NCI-H748 (cell line): Measurements from ENCODE around the gene NFATC2.
A peak's percentile ranks its signal among the peaks of the same experiment; 100 is the strongest.

Source experiments
- DNase-seq: peaks from one replicate; lab custom pipeline; 2025; ENCODE audit not compliant: unreplicated experiment; lab: John Stamatoyannopoulos, UW

NFATC2 gene

GRCh38 chr20:51542571-51543421 lies at the start of gene NFATC2:
Gene NFATC2 (minus strand): TSS chr20:51542719. CDS start chr20:51542499, 220 bp downstream.
- peak; percentile 34 for DNase-seq

- no peak for DNase-seq
These were observed 49.4 kb upstream of the NFATC2 start for GRCh38 chr20:51591871-51592270.

DNA sequence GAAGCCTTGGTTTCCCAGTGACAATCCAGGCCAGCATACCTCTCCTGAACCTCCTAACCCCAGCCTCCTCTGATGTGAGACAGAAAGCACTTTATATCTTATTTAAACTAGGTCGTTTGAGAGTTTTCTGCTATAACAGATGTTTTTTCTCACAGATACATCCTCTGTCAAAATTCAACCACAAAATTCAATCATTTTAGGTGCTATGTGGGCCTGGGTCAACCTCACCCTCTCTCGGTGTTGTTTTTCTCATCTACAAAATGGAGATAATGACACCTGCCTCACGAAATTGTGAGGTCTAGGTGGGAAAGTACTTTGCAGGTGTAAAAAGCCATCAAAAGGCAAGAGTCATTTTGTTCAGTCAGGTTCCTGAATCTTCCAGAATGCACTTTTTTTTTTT lies 46.2 kb upstream of the NFATC2 start:
- no peak for DNase-seq

GRCh38 chr20:51587145-51587544 lies 44.6 kb upstream of the NFATC2 start:
- DNase-seq = no peak

DNA sequence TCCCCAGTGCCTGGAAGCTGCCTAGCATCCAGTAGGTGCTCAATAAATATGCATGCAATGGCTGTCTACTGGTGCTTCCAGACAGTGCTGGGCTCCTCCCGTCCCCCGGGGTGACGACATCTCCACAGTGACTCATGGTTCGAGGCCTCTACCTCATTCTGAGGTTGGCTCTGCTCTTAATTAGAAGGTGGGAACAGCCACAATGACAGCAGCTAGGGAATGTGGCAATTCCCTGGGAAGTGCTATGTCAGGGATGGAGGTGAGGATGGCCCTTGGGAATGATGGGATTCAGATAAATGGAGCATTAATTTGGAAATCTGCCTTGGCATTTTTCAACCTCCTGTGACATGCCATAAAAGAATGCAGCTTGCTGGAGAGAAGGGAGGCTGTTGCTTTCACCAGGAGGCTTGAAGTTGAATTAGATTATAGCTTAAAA lies 43.5 kb upstream of the NFATC2 start:
- no peak for DNase-seq

GRCh38 chr20:51585148-51585547 lies 42.6 kb upstream of the NFATC2 start:
- DNase-seq = no peak

GRCh38 chr20:51584737-51585136 lies 42.2 kb upstream of the NFATC2 start:
- DNase-seq = no peak

- DNase-seq = no peak
These were observed 41.6 kb upstream of the NFATC2 start for GRCh38 chr20:51584116-51584515.

DNA sequence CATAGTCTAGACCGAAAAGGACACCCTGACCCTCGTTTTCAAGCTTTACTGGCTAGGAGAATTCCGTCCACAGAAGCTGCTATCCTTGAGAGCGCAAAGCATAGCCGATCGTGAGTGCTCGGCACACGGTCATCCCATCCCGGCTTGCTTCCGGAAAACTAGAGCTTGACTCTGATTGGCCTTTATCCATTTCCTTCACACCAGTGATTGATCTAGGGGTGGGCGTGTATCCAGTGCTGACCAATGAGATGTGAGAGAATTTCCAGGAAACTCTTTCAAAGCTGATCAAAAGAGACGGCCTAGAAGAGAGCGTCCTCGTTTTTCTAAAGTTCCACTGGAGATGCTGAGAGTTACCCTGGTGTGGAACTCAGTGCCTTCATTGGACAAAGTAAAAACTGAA lies 41.0 kb upstream of the NFATC2 start:
- DNase-seq = no peak

DNA sequence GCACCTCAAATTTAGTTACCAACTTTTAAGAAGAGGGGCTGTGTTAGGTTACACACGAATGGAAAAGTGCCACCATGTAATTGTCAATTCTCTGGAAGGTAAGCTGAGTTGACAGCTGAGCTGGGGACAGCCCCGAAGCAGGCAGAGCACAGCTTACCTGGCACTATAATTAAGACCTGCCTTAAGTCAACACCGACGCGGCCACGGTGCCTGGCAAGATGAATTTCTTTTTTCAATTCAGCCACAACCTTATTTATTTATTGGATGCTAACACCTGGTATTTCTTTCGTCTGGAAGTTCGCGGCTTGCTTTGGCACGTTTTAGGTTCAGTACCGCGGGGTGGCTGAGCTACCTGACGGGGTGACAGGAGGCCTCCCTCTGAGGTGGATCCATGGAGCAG lies 40.6 kb upstream of the NFATC2 start:
- DNase-seq = peak; percentile 51

- DNase-seq = no peak
These were observed 39.1 kb upstream of the NFATC2 start for GRCh38 chr20:51581571-51581970.

- DNase-seq = no peak
These were observed 36.6 kb upstream of the NFATC2 start for GRCh38 chr20:51579137-51579536.

- no peak for DNase-seq
These were observed 35.6 kb upstream of the NFATC2 start for GRCh38 chr20:51578145-51578459.

DNA sequence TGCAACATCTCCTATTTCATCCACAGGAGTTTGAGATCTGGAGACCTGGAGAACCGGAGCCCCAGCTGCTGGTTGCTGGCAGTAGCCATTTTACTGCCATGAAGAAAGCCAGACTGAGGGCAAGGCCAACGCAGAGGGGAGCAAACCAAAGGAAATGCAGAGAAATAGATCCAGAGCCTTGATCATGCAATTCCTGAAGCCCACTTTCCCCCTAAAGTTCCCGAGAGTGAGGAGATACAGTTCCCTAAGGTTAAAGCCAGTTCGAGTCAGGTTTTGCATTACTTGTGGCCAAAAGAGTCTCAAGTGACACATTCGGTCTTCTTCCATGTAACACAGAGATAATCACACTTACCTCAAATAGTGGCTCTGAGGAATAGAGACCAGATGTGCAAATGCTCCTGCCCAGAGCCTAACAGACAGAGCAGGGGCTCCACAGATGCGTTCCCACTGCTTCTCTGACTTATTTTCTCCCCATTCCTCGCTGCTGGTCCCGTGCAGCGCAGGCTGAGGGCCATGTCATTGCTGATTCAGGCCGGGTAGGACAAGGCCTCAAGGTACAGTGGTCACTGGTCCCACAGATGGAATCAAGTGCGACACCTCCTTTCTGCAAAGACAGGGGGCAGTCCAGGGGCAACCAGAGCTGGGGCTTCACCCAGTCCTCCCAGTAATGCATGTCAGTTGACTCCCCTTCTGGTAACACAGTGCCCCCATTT lies 35.1 kb upstream of the NFATC2 start:
- DNase-seq = no peak

DNA sequence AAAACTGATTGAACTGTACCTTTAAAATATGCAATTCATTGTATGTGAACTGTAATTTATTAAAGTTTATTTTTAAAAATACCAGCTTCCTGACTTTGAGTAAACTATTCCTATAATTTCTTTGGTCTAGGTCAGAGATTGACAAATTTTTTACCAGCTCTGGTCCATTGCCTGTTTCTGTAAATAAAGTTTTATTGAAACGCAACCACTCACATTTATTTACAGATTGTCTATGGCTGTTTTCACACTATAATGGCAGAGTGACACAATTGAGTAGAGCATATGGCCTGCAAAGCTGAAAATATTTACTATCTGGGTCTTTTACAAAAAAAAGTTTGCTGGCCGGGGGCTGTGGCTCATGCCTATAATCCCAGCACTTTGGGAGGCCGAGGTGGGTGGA lies 33.0 kb upstream of the NFATC2 start:
- DNase-seq = no peak

DNA sequence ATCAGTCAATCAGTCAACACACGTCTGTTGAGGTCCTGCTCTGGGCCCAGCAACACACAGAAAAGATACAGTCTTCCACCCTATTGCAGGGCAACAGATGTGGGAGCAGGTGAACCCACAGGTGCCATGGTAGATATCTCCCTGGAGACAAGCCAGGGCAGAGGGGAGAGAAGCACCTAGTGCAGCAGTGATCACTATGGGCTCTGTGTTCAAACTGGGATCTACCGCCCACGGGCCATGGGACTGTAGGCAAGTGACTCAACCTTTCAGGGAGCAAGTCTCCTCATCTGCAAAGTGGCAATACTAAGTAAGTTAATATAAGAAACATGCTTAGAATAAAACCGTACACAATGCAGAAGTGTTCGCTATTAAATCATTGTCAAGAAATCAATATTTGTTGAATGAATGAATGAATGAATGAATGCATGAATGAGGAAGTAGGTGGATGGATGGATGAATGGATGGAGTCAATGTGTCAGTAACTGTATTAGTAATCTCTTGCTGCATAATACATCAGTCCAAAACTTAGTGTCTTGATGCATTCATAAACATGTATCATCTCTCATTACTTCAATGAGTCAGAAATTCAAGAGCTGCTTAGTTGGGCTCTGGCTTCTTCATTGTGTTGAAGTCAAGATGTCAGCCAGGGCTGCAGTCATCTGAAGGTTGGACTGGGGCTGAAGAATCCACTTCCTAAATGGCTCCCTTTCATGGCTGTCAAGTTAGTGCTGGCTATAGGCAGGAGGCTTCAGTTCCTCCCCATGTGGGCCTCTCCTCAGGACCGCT lies 31.9 kb upstream of the NFATC2 start:
- DNase-seq = no peak

- DNase-seq = no peak
These were observed 31.2 kb upstream of the NFATC2 start for GRCh38 chr20:51573576-51574243.

DNA sequence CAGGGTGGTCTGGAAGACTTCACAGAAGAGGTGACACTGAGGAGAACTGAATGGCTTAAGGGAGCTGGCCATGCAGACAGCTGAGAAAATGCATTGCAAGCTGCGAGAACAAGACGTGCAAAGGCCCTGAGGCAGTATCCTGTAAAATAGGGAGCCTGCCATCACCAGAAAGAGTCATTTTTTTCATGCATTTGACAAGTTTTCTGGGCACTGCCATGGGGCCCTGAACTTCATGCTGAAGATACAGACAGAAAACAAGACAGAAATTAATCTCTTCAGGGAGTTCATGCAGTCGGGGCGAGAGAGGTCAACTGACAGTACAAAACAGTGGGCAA lies 28.9 kb upstream of the NFATC2 start:
- DNase-seq = no peak

GRCh38 chr20:51570739-51571459 lies 28.4 kb upstream of the NFATC2 start:
- no peak for DNase-seq

DNA sequence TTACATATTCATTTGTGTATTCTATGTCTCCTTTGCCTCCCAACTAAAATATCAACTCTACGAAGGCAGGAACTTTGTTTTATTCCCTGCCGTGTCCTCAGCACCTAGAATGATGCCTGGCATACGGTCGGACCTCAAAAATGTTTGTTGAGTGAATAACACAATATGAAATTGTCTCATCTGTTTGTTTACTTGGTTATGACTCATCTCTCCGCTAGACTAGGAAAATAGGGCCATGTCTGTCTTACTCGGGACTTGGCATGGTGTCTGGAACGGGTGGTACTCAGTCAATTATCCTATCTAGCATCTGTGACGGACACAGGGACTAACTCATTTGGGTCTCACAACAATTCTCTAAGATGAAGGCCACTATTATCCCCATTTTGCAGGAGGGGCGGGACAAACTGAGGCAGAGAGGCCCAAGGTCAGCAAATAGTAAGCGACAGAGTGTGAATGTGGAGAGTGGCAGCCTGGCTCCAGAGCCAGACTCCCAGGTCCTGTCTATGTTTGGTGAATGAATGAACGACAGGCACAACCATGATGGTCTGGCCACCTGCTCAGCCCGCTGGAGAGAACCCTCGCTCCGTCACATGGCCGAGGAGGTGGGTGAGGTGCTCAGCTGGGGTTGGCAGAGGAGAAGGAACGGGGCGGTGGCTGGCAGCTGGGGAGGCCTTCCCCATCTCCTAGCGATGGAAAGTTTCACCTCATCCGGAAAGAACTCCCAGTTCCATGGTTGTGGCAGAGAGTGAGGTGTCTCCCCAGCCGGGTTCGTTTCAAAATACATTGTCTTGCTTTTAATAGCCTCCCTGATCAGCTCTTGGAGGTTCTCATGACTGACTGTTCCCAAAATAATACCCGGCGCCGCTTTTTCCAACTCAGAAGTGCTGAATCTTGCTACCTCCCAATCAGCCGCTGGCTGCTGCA lies 27.6 kb upstream of the NFATC2 start:
- no peak for DNase-seq
